Neural cell (in vitro differentiated cells): Measurements from ENCODE around the gene ZCCHC24. TPM values are rescaled to one million over a fixed set of nuclear protein-coding genes. Genes with fewer than 3 reads are reported as not detected.

Experiments
- H2AFZ ChIP-seq: fragments of 200-600, 300-800 bp; sonication (generic), shearing (Covaris generic); 2 replicates; pipeline ENCODE4 v1.6.0; 2014; ENCODE audit warnings: low read depth, mild to moderate bottlenecking, antibody characterized with exemption, low read length, moderate library complexity
- H3F3A ChIP-seq: fragments of 200-600 bp; shearing (Covaris generic); 2 replicates; pipeline ENCODE4 v1.6.1; 2016; ENCODE audit warnings: mild to moderate bottlenecking, moderate library complexity, mixed read lengths, antibody characterized with exemption, low read length; ENCODE audit not compliant: insufficient read depth, poor library complexity, severe bottlenecking
- H3K27ac ChIP-seq: fragments of 200-600, 300-800 bp; sonication (generic), shearing (Covaris generic); 2 replicates; pipeline ENCODE4 v1.5.1; 2014; ENCODE audit warnings: mild to moderate bottlenecking, low read length, moderate library complexity
- H3K27me3 ChIP-seq: fragments of 300-800, 200-600 bp; sonication (generic), shearing (Covaris generic); 2 replicates; pipeline ENCODE4 v1.6.0; 2014; ENCODE audit warnings: mild to moderate bottlenecking, low read depth, low read length, moderate library complexity; ENCODE audit not compliant: insufficient read depth
- H3K36me3 ChIP-seq: fragments of 300-800, 200-600 bp; sonication (generic), shearing (Covaris generic); 2 replicates; pipeline ENCODE4 v1.5.1; 2014; ENCODE audit warnings: mild to moderate bottlenecking, antibody characterized with exemption, low read length, moderate library complexity; ENCODE audit not compliant: insufficient read depth
- H3K4me2 ChIP-seq: fragments of 300-800, 200-600 bp; sonication (generic), shearing (Covaris generic); 2 replicates; pipeline ENCODE4 v1.6.0; 2014; ENCODE audit warnings: mild to moderate bottlenecking, low read length
- H3K4me3 ChIP-seq: fragments of 300-800, 200-600 bp; sonication (generic), shearing (Covaris generic); 2 replicates; pipeline ENCODE4 v1.5.1; 2014; ENCODE audit warnings: mild to moderate bottlenecking, low read length, moderate library complexity
- H3K79me2 ChIP-seq: fragments of 200-600 bp; shearing (Covaris generic); replicated peaks from 2 replicates; pipeline ENCODE4 v1.6.0; 2014; ENCODE audit warnings: mild to moderate bottlenecking, low read length, moderate library complexity; ENCODE audit not compliant: insufficient read depth
- H3K9ac ChIP-seq: fragments of 300-800, 200-600 bp; sonication (generic), shearing (Covaris generic); 2 replicates; pipeline ENCODE4 v1.6.1; 2016; ENCODE audit warnings: mild to moderate bottlenecking, low read length, mixed read lengths
- H3K9me2 ChIP-seq: fragments of 200-600 bp; shearing (Covaris generic); 2 replicates; pipeline ENCODE4 v1.6.1; 2016; ENCODE audit warnings: mild to moderate bottlenecking, low read length, mixed read lengths; ENCODE audit not compliant: insufficient read depth
- H3K9me3 ChIP-seq: fragments of 200-600, 300-800 bp; sonication (generic), shearing (Covaris generic); 2 replicates; pipeline ENCODE4 v1.6.1; 2016; ENCODE audit warnings: mild to moderate bottlenecking, mixed run types, low read length, moderate library complexity, mixed read lengths
- H4K20me1 ChIP-seq: fragments of 200-600 bp; shearing (Covaris generic); 2 replicates; pipeline ENCODE4 v1.6.1; 2016; ENCODE audit warnings: mild to moderate bottlenecking, mixed run types; ENCODE audit not compliant: insufficient read depth
- CTCF ChIP-seq: fragments of 450-650 bp; IDR thresholded peaks from 2 replicates; pipeline ENCODE4 v1.5.1; 2014; ENCODE audit warnings: antibody characterized with exemption, mild to moderate bottlenecking, moderate library complexity; ENCODE audit not compliant: poor library complexity, severe bottlenecking
- EP300 ChIP-seq: fragments of 450-650 bp; conservative IDR thresholded peaks from 2 replicates; pipeline ENCODE4 v1.6.1; 2014; ENCODE audit warnings: antibody characterized with exemption, mild to moderate bottlenecking, moderate library complexity; ENCODE audit not compliant: poor library complexity, severe bottlenecking
- EZH2 ChIP-seq: fragments of 200-600, 300-800 bp; shearing (Covaris generic), sonication (generic); IDR thresholded peaks from 2 replicates; pipeline ENCODE4 v1.6.1; 2014; ENCODE audit warnings: antibody characterized with exemption, low read length, borderline replicate concordance, mild to moderate bottlenecking; ENCODE audit not compliant: insufficient read depth, poor library complexity, severe bottlenecking
- MXI1 ChIP-seq: fragments of 450-650 bp; conservative IDR thresholded peaks from 2 replicates; pipeline ENCODE4 v1.6.1; 2014; ENCODE audit warnings: antibody characterized with exemption, mild to moderate bottlenecking; ENCODE audit not compliant: poor library complexity, severe bottlenecking
- POLR2AphosphoS5 ChIP-seq: IDR thresholded peaks from 2 replicates; pipeline ENCODE4 v1.6.1; 2012
- RAD21 ChIP-seq: fragments of 450-650 bp; conservative IDR thresholded peaks from 2 replicates; pipeline ENCODE4 v1.6.1; 2014; ENCODE audit warnings: antibody characterized with exemption, mild to moderate bottlenecking, moderate library complexity
- REST ChIP-seq: IDR thresholded peaks from 2 replicates; pipeline ENCODE4 v1.6.1; 2012; ENCODE audit warnings: borderline replicate concordance
- SMC3 ChIP-seq: fragments of 450-650 bp; conservative IDR thresholded peaks from 2 replicates; pipeline ENCODE4 v1.6.1; 2014; ENCODE audit warnings: antibody characterized with exemption, mild to moderate bottlenecking, moderate library complexity; ENCODE audit not compliant: poor library complexity
- TAF1 ChIP-seq: IDR thresholded peaks from 2 replicates; pipeline ENCODE4 v1.6.1; 2012; ENCODE audit warnings: low read depth
- polyA plus RNA-seq: library from polyadenylated mRNA; depleted of rRNA; stranded (reverse); fragments of >200 nt; gene quantifications from 2 replicates; pipeline ENCODE4 v1.2.3, GENCODE V29; 2014

The ZCCHC24 gene
- polyA plus RNA-seq, 1 donor from 2014 or later, result not detected

- Histone ChIP-seq H3K36me3 (no peaks in the 10 kb centered on the region), H3K4me2 (no peak overlapping the region), H3K27me3 (no peaks in the 10 kb centered on the region), H3K9ac (no peak overlapping the region), H3F3A (no peaks in the 10 kb centered on the region), H4K20me1 (no peaks in the 10 kb centered on the region), H3K9me2 (no peaks in the 10 kb centered on the region), H3K27ac (no peak overlapping the region), H3K4me3 (no peak overlapping the region), H2AFZ (no peak overlapping the region), H3K79me2 (no peaks in the 10 kb centered on the region), H3K9me3 (no peaks in the 10 kb centered on the region)
- TF ChIP-seq POLR2AphosphoS5 (no peak), EZH2 (no peak), EP300 (no peak), SMC3 (no peak), TAF1 (no peak), RAD21 (no peak), CTCF (no peak), MXI1 (no peak), REST (no peak)
These were observed 37.3 kb downstream of the ZCCHC24 start for GRCh38 chr10:79407811-79408795.

- Histone ChIP-seq H3K36me3 (no peaks in the 10 kb centered on the region), H3K27ac (no peak overlapping the region), H3K9me3 (no peaks in the 10 kb centered on the region), H3F3A (no peaks in the 10 kb centered on the region), H3K79me2 (no peaks in the 10 kb centered on the region), H3K4me2 (no peak overlapping the region), H3K9me2 (no peaks in the 10 kb centered on the region), H3K9ac (no peak overlapping the region), H3K4me3 (no peak overlapping the region), H2AFZ (no peak overlapping the region), H4K20me1 (no peaks in the 10 kb centered on the region), H3K27me3 (no peaks in the 10 kb centered on the region)
- TF ChIP-seq CTCF (no peak), EP300 (no peak), POLR2AphosphoS5 (no peak), TAF1 (no peak), EZH2 (no peak), REST (no peak), SMC3 (no peak), RAD21 (no peak), MXI1 (no peak)
These were observed 38.0 kb downstream of the ZCCHC24 start for GRCh38 chr10:79407423-79407796.
